ENCODE data around the gene NXPE1.
"Not testable (repeated sequence)": the region's sequence is repeated elsewhere in the genome, so short reads cannot be mapped to it uniquely, and the experiment has no call there.

NXPE1 gene

GRCh38 chr11:114559425-114560310 is at the start of gene NXPE1:
Gene NXPE1 (minus strand): TSS chr11:114559881. CDS start chr11:114551201, 8,680 bp downstream.
- no peak for DNase-seq

DNA sequence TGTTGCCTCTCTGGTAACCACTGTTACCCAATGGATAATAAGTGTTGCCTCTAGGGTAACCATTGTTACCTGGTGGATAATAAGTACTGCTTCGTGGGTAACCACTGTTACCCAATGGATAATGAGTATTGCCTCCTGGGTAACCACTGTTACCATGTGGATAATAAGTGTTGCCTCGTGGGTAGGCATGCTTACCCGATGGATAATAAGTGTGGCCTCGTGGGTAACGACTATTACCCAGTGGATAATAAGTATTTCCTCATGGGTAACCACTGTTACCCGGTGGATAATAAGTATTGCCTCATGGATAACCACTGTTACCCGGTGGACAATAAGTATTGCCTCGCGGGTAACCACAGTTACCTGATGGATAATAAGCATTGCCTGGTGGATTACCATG is 49.7 kb upstream of the NXPE1 start:
- no peak for DNase-seq

DNA sequence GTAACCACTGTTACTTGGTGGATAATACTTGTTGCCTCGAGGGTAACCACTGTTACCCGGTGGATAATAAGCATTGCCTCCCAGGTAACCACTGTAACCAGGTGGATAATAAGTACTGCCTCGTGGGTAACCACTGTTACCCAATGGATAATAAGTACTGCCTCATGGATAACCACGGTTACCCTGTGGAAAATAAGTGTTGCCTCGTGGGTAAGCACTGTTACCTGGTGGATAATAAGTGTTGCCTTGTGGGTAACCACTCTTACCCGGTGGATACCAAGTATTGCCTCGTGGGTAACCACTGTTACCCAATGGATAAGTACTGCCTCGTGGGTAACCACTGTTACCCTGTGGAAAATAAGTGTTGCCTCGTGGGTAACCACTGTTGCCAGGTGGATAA is 48.9 kb upstream of the NXPE1 start:
- DNase-seq, result not testable (repeated sequence)

GRCh38 chr11:114607753-114608459 is 48.2 kb upstream of the NXPE1 start:
- no peak for DNase-seq

GRCh38 chr11:114606802-114607075 is 47.1 kb upstream of the NXPE1 start:
- DNase-seq, result not testable (repeated sequence)

DNA sequence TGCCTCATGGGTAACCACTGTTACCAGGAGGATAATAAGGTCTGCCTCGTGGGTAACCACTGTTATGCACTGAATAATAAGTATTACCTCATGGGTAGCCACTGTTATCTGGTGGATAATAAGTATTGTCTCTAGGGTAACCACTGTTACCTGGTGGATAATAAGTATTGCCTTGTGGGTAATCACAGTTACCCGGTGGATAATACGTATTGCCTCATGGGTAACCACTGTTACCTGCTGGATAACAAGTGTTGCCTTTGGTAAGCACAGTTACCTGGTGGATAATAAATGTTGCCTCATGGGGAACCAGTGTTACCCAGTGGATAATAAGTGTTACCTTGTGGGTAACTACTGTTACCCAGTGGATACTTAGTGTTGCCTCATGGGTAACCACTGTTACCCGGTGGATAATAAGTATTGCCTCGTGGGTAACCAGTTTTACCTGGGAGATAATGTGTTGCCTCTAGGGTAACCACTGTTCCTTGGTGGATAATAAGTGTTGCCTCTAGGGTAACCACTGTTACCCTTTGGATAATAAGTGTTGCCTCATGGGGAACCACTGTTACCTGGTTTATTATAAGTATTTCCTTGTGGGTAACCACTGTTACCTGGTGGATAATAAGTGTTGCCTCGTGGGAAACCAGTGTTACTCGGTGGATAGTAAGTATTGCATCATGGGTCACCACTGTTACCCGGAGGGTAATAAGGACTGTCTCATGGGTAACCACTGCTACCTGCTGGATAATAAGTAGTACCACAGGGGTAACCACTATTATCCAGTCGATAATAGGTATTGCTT is 46.5 kb upstream of the NXPE1 start:
- DNase-seq, result no peak

DNA sequence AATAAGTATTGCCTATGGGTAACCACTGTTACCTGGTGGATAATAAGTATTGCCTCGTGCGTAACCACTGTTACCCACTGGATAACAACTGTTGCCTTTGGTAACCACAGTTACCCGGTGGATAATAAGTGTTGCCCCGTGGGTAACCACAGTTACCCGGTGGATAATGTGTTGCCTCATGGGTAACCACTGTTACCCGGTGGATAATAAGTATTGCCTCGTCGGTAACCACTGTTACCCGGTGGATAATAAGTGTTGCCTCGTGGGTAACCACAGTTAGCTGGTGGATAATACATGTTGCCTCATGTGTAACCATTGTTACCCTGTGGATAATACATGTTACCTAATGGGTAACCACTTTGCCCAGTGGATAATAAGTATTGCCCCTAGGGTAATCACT is 45.7 kb upstream of the NXPE1 start:
- no peak for DNase-seq

DNA sequence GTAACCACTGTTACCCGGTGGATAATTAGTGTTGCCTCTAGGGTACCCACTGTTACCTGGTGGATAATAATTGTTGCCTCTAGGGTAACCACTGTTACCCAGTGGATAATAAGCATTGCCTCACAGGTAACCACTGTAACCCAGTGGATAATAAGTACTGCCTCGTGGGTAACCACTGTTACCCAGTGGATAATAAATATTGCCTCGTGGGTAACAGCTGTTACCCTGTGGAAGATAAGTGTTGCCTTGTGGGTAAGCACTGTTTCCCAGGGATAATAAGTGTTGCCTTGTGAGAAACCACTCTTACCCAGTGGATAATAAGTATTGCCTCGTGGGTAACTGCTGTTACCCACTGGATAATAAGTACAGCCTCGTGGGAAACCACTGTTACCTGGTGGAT is 45.2 kb upstream of the NXPE1 start:
- DNase-seq, result no peak

DNA sequence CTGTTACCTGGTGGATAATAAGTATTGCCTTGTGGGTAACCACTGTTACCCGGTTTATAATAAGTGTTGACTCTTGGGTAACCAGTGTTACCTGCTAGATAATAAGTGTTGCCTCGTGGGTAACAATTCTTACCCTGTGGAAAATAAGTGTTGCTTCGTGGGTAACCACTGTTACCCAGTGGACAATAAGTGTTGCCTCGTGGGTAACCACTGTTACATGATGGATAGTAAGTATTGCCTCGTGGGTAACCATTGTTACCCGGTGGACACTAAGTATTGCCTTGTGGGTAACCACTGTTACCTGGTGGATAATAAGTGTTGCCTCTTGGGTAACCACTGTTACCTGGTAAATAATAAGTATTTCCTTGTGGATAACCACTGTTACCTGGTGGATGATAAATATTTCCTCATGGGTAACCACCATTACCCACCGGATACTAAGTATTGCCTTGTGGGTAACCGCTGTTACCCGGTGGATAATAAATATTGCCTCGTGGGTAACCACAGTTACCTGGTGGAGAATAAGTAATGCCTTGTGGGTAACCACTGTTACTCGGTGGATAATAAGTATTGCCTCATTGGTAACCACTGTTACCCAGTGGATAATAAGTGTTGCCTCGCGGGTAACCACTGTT is 44.6 kb upstream of the NXPE1 start:
- no peak for DNase-seq

GRCh38 chr11:114603151-114603550 is 43.5 kb upstream of the NXPE1 start:
- peak; percentile 1 for DNase-seq

DNA sequence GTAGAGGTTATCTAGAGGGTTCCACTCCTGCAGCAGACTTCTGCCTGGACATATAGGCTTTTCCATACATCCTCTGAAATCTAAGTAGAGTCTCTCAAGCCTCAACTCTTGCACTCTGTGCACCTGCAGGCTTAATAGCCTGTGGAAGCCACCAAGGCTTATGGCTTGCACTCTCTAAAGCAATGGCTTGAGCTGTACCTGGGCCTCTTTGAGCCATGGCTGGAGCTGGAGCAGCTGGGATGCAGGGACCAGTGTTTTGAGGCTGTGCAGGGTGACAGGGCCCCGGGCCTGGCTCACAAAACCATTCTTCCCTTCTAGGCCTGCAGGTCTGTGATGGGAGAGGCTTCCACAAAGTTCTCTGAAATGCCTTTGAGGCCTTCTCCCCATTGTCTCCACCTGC is 38.8 kb upstream of the NXPE1 start:
- no peak for DNase-seq

DNA sequence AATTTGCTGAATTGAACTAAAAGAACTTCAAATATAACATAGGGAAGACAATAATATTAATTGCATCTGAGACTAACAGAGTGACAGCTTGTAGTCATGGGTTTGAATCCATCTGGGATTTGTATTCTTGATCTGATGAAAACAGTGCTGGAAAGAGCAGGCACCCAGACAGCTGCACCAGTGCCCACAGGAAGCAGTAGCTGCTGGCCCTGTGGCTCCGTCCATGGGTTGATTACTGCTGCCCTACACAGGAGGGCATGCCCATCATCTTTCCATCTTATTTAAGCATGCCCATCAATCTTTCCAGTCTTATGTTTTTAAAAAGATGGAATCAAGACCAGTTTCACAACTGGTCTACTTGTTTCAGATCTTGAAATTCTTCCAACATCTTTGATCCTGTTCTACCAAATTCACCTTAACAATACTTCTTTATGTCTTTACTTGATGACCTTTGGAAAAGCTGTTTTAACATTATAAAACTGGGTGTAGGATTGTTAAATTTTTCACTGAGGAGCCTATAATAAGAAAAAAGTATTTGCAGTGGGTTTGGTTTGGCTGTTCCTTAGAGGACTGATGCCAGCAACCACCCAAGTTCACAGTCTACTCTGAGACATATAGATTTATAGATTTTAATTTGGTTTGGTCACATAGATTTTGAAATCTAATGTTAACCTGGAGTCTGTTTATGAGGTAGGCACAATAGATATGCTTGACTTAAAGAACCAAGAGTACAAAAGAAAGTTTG is 36.7 kb upstream of the NXPE1 start:
- DNase-seq, result no peak

DNA sequence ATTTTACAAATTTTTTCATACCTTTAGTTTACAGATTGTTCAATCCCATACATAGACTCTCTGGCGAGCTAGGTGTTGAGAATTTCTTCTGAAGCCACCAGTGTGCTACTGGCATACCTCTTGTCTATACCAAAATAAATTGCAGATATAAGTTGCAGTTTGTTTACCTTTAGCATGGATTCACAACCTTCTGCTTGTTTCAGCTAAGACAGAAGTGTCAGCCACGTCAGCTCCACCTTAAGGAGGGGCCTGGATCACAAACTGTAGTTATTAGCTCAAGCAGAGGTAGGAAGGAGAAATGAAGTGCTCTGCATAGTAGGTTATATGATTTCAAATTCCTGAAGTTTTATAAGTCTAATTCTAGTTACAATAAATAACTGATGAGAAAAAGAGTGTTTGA is 35.9 kb upstream of the NXPE1 start, which contains the start of gene NXPE4:
Gene NXPE4 (minus strand): TSS at position 216 of the 400 bp plus-strand sequence. CDS start 1,027 bp downstream, outside the sequence.
- DNase-seq, result no peak

GRCh38 chr11:114594703-114595102 is 35.0 kb upstream of the NXPE1 start:
- no peak for DNase-seq

- no peak for DNase-seq
These were observed 27.8 kb upstream of the NXPE1 start for GRCh38 chr11:114587398-114587953.

DNA sequence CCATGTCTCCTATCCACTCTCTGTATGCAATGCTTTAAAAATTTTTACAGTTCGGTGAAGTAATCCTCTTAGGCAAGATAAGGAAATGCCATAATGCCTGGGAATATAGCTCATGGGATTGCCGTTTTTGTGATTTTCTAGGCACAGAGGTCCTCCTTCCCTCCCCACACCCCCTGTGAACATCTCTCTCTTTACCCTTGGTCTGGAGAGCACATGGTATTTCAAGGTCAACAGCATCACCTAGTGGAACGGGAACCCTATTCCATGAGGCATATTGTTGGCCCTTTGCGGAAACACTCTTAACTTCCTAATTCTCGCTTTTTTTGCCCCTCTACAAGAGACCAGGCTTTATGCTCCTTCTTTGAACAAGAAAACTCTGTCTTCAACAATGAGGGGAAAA is 27.1 kb upstream of the NXPE1 start:
- no peak for DNase-seq

- DNase-seq, result no peak
These were observed 12.0 kb upstream of the NXPE1 start for GRCh38 chr11:114571712-114572111.

DNA sequence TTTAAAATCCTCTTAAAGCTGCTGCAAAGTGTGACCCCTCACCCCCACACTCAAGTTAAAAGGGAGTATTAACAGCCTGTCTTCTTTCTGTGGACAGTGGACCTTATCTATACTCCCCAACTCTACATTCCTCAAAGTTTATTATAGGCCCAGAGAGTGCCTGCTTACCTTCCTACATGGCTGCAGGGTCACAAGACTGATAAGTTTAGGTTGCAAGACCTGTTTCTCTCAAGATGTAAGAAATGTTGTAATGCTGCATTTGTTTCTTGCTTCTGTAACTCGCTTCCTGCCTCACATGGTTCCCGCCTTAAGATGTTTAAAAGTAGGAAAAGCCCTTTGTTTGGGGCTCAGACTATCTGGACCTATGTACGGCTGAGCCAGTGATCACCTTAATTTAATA is 10.1 kb upstream of the NXPE1 start:
- no peak for DNase-seq

DNA sequence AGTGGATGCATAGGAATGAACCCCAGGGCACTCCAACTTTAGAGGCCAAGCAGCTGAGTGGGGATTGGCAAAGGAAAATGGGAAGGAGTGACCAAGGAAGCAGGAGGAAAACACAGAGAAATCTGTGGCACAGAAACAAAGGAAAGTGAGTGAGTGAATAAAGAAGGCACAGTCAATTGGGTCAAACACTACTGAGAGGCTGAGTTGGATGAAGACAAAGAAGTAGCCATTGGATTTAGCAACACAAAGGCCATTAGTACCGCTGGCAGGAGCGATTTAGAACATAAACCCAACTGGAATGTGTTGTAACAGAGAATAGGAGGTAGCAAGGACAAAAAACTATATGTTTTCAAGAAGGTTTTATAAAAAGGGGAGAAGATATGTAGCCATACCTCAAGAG is 6.6 kb upstream of the NXPE1 start:
- DNase-seq, result peak; percentile 1

- peak; percentile 3 for DNase-seq
These were observed 5.2 kb upstream of the NXPE1 start for GRCh38 chr11:114564831-114565230.

DNA sequence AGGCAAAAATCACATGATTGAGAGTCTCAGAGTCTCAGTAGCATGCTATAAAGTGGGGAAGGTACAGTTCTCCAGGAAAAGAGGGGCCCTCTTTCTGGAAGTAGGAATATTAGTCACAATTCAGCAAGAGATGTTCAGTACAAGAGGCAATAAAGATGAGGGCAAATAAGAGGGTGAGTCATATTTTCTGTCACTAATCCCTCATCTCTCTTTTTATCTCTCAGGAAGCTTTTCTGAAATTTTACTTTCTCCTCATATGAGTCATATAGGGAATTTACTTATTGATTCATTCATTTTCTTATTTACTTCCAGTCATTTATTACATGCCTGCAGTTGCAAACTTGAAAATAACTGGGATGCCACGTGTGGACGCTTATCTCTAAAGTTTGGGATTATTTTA is 3.4 kb upstream of the NXPE1 start:
- DNase-seq, result no peak
